Renal cortical epithelial cell (primary cell): ENCODE measurements around the gene CREB3L1. TPM values are rescaled to one million over a fixed set of nuclear protein-coding genes. Genes with fewer than 3 reads are reported as not detected.
"Not testable (repeated sequence)": the region's sequence is repeated elsewhere in the genome, so short reads cannot be mapped to it uniquely, and the experiment has no call there.

Experiments used
- DNase-seq: peaks from one replicate; pipeline ENCODE4 v3.0.0-alpha.2; 2011; ENCODE audit warnings: low read depth
- total RNA-seq: library from RNA; depleted of rRNA; stranded (reverse); fragments of >200 nt; gene quantifications from 2 replicates; pipeline ENCODE4 v1.2.3, GENCODE V29; 2014

CREB3L1 gene
- total RNA-seq, 1 donor from 2014 or later = 6.7 TPM

DNA sequence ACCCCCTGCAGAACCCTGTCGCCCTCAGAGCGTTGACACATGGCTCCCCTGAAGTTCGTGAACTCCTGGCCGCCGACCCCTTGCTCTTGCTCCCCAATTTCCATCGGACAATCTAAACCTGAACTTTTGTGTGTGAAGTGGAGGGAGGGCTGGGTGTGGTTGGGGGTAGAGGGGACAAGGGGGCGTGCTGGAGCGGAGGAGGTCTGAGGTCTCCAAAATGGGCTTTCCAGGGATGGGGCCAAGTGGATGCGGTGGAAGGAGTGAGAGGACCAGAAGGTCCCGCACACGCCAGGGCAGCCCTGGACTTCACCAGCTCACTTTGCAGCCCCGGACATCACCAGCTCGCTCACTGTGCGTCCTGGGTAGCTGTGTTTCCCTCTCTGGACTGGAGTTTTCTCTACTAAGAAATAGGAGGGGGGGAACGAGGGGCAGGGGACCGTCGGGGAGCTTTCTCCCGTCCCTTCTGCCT, 18.6 kb downstream of the CREB3L1 start:
- no peak for DNase-seq

DNA sequence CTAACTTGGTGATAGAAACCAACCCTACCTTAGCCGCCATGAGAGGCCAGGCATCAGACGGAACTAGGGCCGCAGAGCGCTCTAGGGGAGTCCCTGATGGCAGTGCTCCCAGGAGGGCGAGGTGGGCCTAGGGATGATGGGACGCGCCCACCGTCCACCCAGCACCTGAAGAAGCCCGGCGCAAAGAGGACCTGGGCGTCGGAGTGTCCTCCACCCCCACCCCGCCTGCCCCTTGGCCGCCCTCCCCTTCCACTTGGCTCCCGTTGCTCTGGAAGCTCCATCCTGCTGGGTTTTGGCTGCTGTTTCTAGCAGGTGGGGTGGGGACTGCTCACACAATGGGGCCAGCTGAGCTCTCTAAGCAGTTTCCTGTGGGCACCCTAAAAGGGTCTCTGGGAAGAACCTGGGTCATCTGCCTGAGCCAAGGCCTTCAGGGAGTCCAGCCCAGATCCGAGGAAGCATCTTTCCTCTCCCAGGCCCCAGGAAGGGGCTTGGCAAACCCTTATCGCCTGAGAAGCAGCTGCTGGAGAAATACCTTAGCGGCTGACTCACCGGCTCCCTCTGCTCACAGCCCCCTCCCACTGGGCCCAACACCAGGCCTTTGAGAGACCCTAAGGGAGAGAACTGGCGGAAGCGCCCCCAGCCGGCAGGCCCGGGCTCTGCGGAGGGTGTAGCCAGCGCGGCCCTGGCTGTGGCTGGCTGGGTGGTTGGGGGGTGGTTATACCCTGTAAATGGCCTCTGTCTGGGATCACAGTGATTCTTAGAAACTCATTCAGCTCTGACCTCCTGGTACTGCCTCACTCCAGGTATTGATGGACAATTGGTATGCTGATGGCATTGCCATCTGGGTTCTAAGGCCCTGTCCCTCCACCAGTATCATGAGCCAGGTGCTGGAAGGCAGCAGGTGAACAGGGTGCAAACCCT, 19.3 kb downstream of the CREB3L1 start:
- no peak for DNase-seq

DNA sequence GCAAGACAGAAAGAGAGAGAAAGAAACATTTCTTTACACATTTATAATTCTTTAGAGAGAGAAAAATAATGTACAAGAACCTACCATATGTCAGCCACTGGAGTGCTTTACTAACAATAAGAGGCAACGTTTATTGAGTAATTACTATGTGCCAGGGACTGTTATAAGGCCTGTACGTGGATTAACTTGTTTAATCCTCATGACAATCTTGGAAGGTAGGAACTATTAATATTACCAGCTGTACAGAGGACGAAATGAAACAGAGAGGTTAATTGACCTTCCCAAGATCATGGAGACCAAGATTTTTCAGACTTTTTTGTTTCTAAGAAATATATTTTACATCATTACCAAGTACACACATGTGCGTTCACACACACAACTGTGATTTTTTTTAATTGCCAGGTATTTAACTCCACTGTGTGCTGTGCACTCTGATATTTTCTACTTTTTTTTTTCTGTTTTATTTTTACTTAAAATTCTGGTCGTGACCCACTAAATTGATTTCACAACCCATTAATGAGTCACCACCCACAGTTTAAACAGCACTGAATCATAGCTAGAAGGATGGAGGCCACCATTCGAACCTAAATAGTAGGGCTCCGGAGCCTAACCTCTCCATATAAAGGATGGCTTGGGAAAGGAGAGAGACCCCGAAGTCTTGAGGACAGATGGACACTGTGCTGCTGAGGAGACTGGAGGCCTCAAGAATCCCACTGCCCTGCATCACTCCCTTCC, 21.4 kb downstream of the CREB3L1 start:
- DNase-seq = peak; percentile 87

- DNase-seq = no peak
Measured at GRCh38 chr11:46299451-46299961, 22.0 kb downstream of the CREB3L1 start.

GRCh38 chr11:46300270-46300669, 22.8 kb downstream of the CREB3L1 start:
- no peak for DNase-seq

DNA sequence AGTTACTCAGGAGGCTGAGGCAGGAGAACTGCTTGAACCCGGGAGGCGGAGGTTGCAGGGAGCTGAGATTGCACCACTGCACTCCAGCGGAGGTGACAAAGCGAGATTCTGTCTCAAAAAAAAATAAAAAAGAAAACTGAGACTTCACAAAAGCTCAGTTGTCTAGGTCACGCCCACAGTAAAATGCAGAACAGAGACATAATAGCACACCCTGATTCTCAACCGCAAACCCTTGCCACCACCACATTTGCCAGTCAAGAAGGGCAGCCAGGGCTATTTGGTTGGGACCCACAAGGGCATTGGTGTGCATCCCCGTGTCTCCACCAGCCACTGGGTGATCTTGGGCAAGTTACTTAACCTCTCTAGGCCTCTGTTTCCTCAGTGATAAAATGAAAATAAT, 25.4 kb downstream of the CREB3L1 start:
- no peak for DNase-seq

DNA sequence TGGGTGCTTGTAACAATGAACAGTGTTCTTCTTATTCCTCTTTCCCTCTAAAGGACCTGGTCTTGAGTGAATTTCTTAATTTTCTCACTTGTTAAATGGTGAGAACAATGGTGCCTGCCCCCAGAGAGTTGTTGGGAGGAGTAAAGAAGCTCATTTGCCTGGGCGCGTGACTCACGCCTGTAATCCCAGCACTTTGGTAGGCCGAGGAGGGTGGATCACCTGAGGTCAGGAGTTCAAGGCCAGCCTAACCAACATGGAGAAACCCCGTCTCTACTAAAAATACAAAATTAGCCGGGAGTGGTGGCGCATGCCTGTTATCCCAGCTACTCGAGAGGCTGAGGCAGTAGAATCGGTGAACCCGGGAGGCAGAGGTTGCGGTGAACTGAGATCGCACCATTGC, 26.6 kb downstream of the CREB3L1 start:
- DNase-seq = not testable (repeated sequence)

DNA sequence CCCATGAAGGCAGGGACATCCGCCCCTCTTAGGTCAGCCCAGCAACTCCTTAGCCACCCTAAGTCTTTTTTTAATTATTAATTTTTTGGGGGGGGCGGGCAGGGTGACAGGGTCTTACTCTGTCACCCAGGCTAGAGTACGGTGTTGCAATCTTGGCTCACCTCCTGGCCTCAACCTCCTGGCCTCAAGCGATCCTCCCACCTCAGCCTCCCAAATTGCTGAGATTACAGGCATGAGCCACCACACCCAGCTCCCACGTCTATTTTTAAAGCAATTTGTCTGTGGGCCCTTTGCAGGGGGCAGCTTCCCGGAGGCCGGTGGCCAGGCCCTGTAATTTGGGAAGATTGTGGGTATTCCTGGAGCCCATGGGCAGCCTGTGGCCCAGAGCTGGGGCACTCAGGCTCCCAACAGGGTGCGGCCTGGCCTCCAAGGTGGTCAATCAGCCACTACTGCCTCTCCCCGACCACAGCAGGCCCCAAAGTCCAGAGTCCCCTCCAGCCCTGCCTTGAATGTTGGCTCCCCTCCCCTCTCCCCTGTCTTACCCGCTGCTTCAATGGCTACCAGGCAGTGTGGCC, 27.2 kb downstream of the CREB3L1 start:
- DNase-seq = no peak

DNA sequence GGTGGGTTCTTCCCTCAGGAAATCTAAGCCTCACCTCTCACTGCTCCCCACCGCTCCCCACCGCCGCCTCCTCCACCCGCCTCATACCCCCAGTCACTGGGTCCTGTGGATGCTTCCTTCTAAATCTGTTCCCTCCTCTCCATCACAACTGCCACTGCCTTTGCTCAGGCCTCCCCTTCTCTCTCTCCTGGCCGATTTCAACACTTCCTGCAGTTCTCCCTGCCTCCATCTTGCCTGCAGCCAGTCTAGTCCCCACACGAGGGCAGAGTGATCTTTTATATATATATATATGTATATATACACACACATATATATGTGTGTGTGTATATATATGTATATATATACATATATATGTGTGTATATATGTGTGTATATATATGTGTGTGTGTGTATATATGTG, 27.8 kb downstream of the CREB3L1 start:
- no peak for DNase-seq

DNA sequence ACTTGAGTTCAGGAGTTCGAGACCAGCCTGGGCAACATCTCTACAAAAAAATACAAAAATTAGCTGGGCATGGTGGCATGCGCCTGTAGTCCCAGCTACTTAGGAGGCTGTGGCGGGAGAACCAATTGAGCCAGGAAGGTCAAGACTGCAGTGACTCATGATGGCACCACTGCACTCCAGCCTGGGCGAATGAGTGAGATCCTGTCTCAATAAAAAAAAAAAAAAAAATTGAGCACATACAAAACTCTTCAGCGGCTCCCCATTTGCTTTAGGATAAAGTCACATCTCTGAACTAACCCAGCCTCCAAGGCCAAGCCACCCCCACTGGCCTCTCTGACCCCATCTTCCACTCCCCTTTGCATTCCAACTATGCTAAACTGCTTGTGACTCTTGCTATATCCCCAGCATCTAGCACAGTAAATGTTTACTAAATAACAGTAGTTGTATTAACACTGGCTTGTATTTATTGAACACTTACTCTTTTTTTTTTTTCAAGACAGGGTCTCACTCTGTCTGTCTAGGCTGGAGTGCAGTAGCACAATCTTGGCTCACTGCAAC, 28.9 kb downstream of the CREB3L1 start:
- DNase-seq = no peak

GRCh38 chr11:46307369-46307768, 29.9 kb downstream of the CREB3L1 start:
- no peak for DNase-seq

DNA sequence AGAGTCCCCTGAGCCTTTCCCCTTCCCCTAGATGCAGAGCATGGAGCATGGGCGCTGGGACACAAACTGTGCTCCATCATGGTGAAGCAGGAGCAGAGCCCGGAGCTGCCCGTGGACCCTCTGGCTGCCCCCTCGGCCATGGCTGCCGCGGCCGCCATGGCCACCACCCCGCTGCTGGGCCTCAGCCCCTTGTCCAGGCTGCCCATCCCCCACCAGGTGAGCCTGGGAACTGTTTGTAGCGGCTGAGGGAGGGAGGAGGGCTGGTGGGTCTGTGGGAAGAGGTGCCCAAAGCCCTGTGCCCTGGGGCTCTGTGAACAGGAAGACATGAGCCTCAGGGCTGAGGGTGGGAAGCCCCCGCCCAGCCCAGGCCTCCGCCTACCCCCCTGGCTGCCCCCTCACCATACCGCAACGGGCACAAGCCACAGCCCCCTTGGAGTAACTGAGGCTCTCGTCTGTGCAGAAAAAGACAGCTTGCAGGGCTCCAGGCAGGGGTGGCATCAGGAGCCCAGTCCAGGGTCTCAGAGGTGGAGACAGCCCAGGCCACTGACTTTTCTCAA, 30.4 kb downstream of the CREB3L1 start:
- no peak for DNase-seq

- DNase-seq = peak; percentile 32
Measured at GRCh38 chr11:46308631-46309419, 31.4 kb downstream of the CREB3L1 start.

- peak; percentile 39 for DNase-seq
Measured at GRCh38 chr11:46309814-46310259, 32.4 kb downstream of the CREB3L1 start.

GRCh38 chr11:46315033-46315738, 37.7 kb downstream of the CREB3L1 start:
- peak; percentile 54 for DNase-seq

GRCh38 chr11:46315783-46316563, 38.5 kb downstream of the CREB3L1 start:
- DNase-seq = no peak

DNA sequence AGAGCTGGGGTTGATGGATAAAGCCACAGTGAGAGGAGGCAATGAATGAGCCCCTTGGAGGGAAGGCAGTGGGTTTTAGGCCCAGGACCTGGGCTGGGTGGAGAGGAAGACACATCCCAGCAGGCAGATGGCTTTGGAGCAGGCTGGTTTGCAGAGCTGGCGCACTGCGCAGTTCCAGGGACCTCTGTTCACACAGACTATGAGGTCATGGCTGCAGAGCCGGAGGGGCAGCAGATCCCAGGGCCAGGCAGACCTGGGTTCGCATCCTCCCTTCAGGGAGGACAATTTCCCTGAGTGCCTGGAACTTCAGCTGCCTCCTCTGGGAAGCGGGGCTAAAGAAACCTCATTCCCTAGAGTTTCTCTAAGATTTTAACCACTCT, 41.6 kb downstream of the CREB3L1 start:
- DNase-seq = no peak

DNA sequence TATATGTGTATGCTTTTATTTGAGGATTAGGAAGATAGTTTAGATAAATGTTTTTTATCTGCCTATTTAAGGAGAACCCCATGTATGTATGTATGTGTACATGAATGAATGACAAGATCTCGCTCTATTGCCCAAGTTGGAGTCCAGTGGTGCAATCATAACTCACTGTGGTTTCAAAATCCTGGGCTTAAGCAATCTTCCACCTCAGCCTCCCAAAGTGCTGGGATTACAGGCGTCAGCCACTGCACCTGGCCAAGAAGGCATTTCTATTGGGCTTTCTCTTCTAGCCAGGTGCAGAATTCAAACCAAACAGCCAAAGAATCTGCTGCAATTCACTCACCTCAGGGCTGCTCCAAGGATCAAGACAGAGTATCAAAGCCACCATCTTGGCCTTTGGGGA, 44.3 kb downstream of the CREB3L1 start:
- DNase-seq = no peak

GRCh38 chr11:46322759-46323158, 45.3 kb downstream of the CREB3L1 start:
- DNase-seq = no peak
